IMR-90 (cell line): ENCODE data around the gene BRAT1. TPM values are rescaled to one million over a fixed set of nuclear protein-coding genes. Genes with fewer than 3 reads are reported as not detected.

Source experiments
- ATAC-seq: fragments of 200-7000 bp; cut with Tn5 transposase; 2 replicates; pipeline ENCODE4 v1.9.1; 2020; ENCODE audit warnings: low read depth, mild to moderate bottlenecking, moderate library complexity
- BruUV-seq: library from RNA; stranded (reverse); fragments of 400-500 nt; replicated peaks from 2 replicates; lab custom pipeline; 2021; lab: Mats Ljungman, UMichigan
- CTCF ChIA-PET: fragments of 300-600 bp; formaldehyde crosslinking; extraction: SDS; loops from one replicate; lab custom pipeline; 2021; ENCODE audit warnings: antibody characterized with exemption; lab: Yijun Ruan, JAX
- POLR2A ChIA-PET: fragments of 300-600 bp; sonication (Branson Sonifier 250); formaldehyde crosslinking; loops from one replicate; lab custom pipeline; 2022; ENCODE audit warnings: antibody characterized with exemption; ENCODE audit not compliant: unreplicated experiment; lab: Charles Lee
- DNase-seq: peaks from one replicate; pipeline ENCODE4 v3.0.0; 2013
- H2AFZ ChIP-seq: replicated peaks from 2 replicates; pipeline ENCODE3; 2013; ENCODE audit warnings: low read length, mild to moderate bottlenecking; ENCODE audit not compliant: poor library complexity
- H2AK5ac ChIP-seq: 2 replicates; pipeline ENCODE4 v1.6.1; 2013; ENCODE audit warnings: low read depth, low read length, inconsistent platforms
- H2AK9ac ChIP-seq: replicated peaks from 2 replicates; pipeline ENCODE3; 2013; ENCODE audit warnings: mild to moderate bottlenecking, low read depth, low read length, moderate library complexity; ENCODE audit not compliant: poor library complexity
- H2BK120ac ChIP-seq: 2 replicates; pipeline ENCODE4 v1.6.1; 2013; ENCODE audit warnings: low read depth, low read length, inconsistent platforms
- H2BK15ac ChIP-seq: 3 replicates; pipeline ENCODE4 v1.6.1; 2013; ENCODE audit warnings: low read depth, low read length, inconsistent platforms
- H2BK20ac ChIP-seq: 2 replicates; pipeline ENCODE4 v1.6.1; 2013; ENCODE audit warnings: low read depth, mild to moderate bottlenecking, inconsistent platforms, low read length, moderate library complexity
- H2BK5ac ChIP-seq: 2 replicates; pipeline ENCODE4 v1.6.1; 2013; ENCODE audit warnings: mild to moderate bottlenecking, low read depth, low read length, inconsistent platforms; ENCODE audit not compliant: poor library complexity, severe bottlenecking
- H3K14ac ChIP-seq: replicated peaks from 2 replicates; pipeline ENCODE4 v1.6.1; 2013; ENCODE audit warnings: low read depth, low read length, inconsistent platforms
- H3K18ac ChIP-seq: 2 replicates; pipeline ENCODE4 v1.6.1; 2013; ENCODE audit warnings: low read depth, low read length, control low read depth
- H3K23ac ChIP-seq: 2 replicates; pipeline ENCODE4 v1.6.1; 2013; ENCODE audit warnings: low read depth, low read length, inconsistent platforms
- H3K27ac ChIP-seq: 2 replicates; pipeline ENCODE4 v1.5.1; 2013; ENCODE audit warnings: mild to moderate bottlenecking, control low read depth, low read length; ENCODE audit not compliant: insufficient read depth
- H3K27me3 ChIP-seq: 2 replicates; pipeline ENCODE4 v1.6.1; 2013; ENCODE audit warnings: low read length; ENCODE audit not compliant: control insufficient read depth, insufficient read depth
- H3K36me3 ChIP-seq: 2 replicates; pipeline ENCODE4 v1.6.1; 2013; ENCODE audit warnings: low read length, mixed read lengths; ENCODE audit not compliant: control insufficient read depth, insufficient read depth
- H3K4ac ChIP-seq: 2 replicates; pipeline ENCODE4 v1.6.1; 2013; ENCODE audit warnings: low read depth, low read length, inconsistent platforms
- H3K4me1 ChIP-seq: 2 replicates; pipeline ENCODE4 v1.6.1; 2013; ENCODE audit warnings: low read length, mixed read lengths; ENCODE audit not compliant: control insufficient read depth, insufficient read depth
- H3K4me2 ChIP-seq: 2 replicates; pipeline ENCODE4 v1.6.1; 2013; ENCODE audit warnings: low read depth, mild to moderate bottlenecking, control low read depth, low read length, moderate library complexity
- H3K4me3 ChIP-seq: 2 replicates; pipeline ENCODE4 v1.5.1; 2013; ENCODE audit warnings: low read depth, mild to moderate bottlenecking, control low read depth, low read length, moderate library complexity; ENCODE audit not compliant: insufficient read depth
- H3K56ac ChIP-seq: 2 replicates; pipeline ENCODE4 v1.6.1; 2013; ENCODE audit warnings: low read length, inconsistent platforms; ENCODE audit not compliant: insufficient read depth; ENCODE audit errors: extremely low read depth
- H3K79me1 ChIP-seq, 2 experiments: 2 replicates each; pipeline ENCODE4 v1.6.1; 2013; ENCODE audit warnings: low read length in 2 of 2, inconsistent platforms in 1 of 2, low read depth in 1 of 2
- H3K9ac ChIP-seq: 2 replicates; pipeline ENCODE4 v1.6.1; 2013; ENCODE audit warnings: low read depth, low read length, control low read depth
- H3K9me1 ChIP-seq: 2 replicates; pipeline ENCODE4 v1.6.1; 2013; ENCODE audit warnings: low read length, inconsistent platforms; ENCODE audit not compliant: insufficient read depth
- H3K9me3 ChIP-seq: 2 replicates; pipeline ENCODE4 v1.6.1; 2013; ENCODE audit warnings: low read length; ENCODE audit not compliant: control insufficient read depth, insufficient read depth
- H4K20me1 ChIP-seq: 2 replicates; pipeline ENCODE4 v1.6.1; 2013; ENCODE audit warnings: low read length, inconsistent platforms; ENCODE audit not compliant: insufficient read depth
- H4K5ac ChIP-seq: 2 replicates; pipeline ENCODE4 v1.6.1; 2013; ENCODE audit warnings: mild to moderate bottlenecking, low read depth, low read length, control low read depth
- H4K8ac ChIP-seq, 2 experiments: 2 replicates each; pipeline ENCODE4 v1.6.1; 2013; ENCODE audit warnings: low read depth in 2 of 2, low read length in 2 of 2, control low read depth in 1 of 2, inconsistent platforms in 1 of 2
- H4K91ac ChIP-seq: 2 replicates; pipeline ENCODE4 v1.6.1; 2013; ENCODE audit warnings: low read depth, low read length, inconsistent platforms; ENCODE audit not compliant: insufficient read depth
- ELK1 ChIP-seq: fragments of 150-350 bp; IDR thresholded peaks from 2 replicates; pipeline ENCODE4 v1.6.1; 2016; ENCODE audit warnings: low read depth, mild to moderate bottlenecking, low read length, moderate library complexity, borderline replicate concordance
- FOS ChIP-seq: fragments of 150-350 bp; IDR thresholded peaks from 2 replicates; pipeline ENCODE4 v1.6.1; 2016; ENCODE audit warnings: low read depth, low read length
- WGBS, 2 experiments: methylation state at CpG; one replicate each; pipeline versions ENCODE4 v1.1.5 to v1.1.7; 2013; ENCODE audit warnings: missing lambda C conversion rate in 2 of 2; ENCODE audit not compliant: insufficient read length in 1 of 2; ENCODE audit errors: extremely low coverage in 2 of 2; 5-methylcytosine and 5-hydroxymethylcytosine counted together
- dilution Hi-C: fragments of 300-500 bp; cut with HindIII; formaldehyde crosslinking; loops from one replicate; pipeline ENCODE4 v1.14.3; 2018; ENCODE audit warnings: low sequenced_read_pairs; ENCODE audit not compliant: unreplicated experiment
- in situ Hi-C: fragments of 300-500 bp; cut with MboI; formaldehyde crosslinking; loops from 3 replicates; pipeline ENCODE4 v1.14.3; 2019; ENCODE audit warnings: low sequenced_read_pairs, inconsistent platforms, mixed read lengths
- intact Hi-C: fragments of 100-400 bp; cut with micrococcal nuclease; formaldehyde crosslinking; loops from 2 replicates; pipeline ENCODE4 v1.10.0; 2022
- polyA plus RNA-seq, 3 experiments: library from polyadenylated mRNA; depleted of rRNA; stranded (reverse); fragments of >200 nt; gene quantifications; 2 replicates each; pipeline ENCODE4 v1.2.3, GENCODE V29; 2012; ENCODE audit warnings: low replicate concordance in 1 of 3
- total RNA-seq: library from RNA; depleted of rRNA; stranded (reverse); fragments of >200 nt; gene quantifications from 2 replicates; pipeline ENCODE4 v1.2.3, GENCODE V29; 2012

The BRAT1 gene
- total and polyA plus RNA-seq, 2 of the 4 experiments (the other 2 are of a cell fraction): 6.8 to 21.9 TPM

GRCh38 chr7:2575046-2575732 lies 19.9 kb upstream of the BRAT1 start:
- Histone ChIP-seq H2BK20ac (no peak overlapping the region), H3K27ac (no peak overlapping the region), H2AK5ac (no peak overlapping the region), H3K36me3 (peaks cover 19% of the 10 kb centered on the region), H3K4me1 (peaks cover 5% of the 10 kb centered on the region), H4K8ac (no peak overlapping the region), H3K56ac (no peak overlapping the region), H3K4ac (no peak overlapping the region), H3K14ac (no peak overlapping the region), H4K91ac (no peak overlapping the region), H3K4me3 (no peak overlapping the region), H2BK15ac (no peak overlapping the region), H2BK120ac (no peak overlapping the region), H3K27me3 (no peaks in the 10 kb centered on the region), H2BK5ac (no peak overlapping the region), H4K5ac (no peak overlapping the region), H3K79me1 (peaks cover 0 to 3% of the 10 kb centered on the region in 2 experiments; a peak in 1 of 4 replicates), H2AFZ (no peak overlapping the region), H3K4me2 (no peak overlapping the region), H3K9me3 (no peaks in the 10 kb centered on the region), H3K23ac (no peak overlapping the region), H3K18ac (no peak overlapping the region), H3K9me1 (peaks cover 6% of the 10 kb centered on the region; the same call in 1 of the 2 replicates), H4K20me1 (no peaks in the 10 kb centered on the region), H2AK9ac (no peak overlapping the region), H3K9ac (no peak overlapping the region)
- POLR2A ChIA-PET: no interaction called here
- DNase-seq (no peak), ATAC-seq (no peak)
- in situ Hi-C loops (no loop called here), dilution Hi-C loops (no loop called here), intact Hi-C loops (no loop called here)
- WGBS, 2 experiments: 100% methylated on average over 1 of the region's 21 CpGs; no CpG with 5 or more reads in 1 of the 2 experiments
- TF ChIP-seq ELK1 (no peak), FOS (no peak)
- no TSS peak for BruUV-seq
- CTCF ChIA-PET: no interaction called here
